Measurements from ENCODE around the gene SULT1C4.

The SULT1C4 gene

DNA sequence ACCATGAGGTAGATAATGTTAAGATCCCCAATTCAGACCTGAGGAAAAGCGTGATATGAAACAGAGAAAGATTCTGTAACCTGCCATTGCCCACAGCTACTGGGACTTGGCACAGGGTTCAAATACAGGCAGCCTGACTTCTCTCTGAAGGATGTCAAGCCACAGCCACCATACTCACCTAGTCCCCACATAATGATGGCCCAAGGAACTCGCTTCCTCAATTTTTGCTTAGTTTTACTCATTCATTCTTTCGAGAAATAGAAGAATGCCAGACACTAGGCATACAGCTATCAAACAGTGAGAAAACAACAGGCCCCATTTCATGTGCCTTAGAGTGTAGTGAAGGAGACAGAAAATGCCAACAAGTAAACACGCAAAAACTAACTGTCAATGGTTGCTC, 980 bp upstream of the SULT1C4 start:
- DNase-seq, result no peak

DNA sequence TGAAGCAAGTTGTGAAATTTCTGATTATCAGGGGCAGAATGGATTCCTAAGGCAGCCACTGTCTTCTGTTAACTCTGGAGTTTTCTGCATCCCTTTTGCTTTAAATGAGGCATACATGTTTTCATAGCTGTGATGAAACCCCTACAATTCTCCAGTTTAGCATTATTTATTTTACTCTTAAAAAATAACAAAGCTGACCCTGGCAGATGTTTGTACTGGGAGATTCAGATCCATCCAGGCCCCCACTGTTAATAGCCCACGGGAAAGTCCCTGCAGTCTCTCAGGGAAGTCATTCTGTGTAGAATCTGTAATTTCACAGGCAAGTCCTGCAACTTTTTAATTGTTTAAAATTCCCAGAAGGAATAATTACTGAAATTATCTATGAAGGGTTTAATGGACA, 353 bp upstream of the SULT1C4 start:
- DNase-seq, result no peak

DNA sequence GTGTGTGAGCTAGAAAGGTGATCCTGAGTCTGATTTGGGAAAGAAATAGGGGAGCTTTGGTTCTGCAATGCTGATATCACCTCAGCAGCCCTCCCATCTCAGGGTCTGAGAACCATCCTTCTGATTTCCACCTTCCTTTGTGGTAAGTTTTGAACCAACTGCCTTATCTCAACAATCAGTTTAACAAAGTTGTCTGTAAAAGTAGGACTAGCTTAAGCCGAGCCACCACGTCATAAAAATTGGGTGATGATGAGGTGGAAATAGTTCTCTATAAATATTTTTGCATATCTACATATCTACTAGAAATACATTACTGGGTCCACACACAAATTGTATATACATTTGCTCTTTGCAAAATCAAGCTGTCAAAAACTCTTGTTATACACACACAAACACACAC, 1.1 kb downstream of the SULT1C4 start:
- DNase-seq, result peak in 1 of 5 experiments; percentile 14

DNA sequence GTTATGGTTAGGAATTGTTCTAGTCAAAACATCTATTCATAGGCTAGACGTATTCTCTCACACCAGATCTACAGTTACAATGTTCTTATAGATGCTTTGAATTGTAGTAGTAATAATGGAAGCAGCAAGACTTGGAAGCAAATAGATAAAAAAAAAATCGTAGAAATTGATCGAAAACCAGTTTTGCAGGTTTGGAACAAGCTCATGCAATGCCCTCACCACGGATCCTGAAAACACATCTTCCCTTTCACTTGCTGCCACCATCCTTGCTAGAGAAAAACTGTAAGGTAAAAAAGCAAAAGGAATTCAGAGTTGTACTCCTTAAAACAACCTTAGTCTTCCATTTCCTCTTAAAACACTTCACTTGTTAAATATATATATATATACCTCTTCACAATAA, 4.4 kb downstream of the SULT1C4 start:
- no peak for DNase-seq

DNA sequence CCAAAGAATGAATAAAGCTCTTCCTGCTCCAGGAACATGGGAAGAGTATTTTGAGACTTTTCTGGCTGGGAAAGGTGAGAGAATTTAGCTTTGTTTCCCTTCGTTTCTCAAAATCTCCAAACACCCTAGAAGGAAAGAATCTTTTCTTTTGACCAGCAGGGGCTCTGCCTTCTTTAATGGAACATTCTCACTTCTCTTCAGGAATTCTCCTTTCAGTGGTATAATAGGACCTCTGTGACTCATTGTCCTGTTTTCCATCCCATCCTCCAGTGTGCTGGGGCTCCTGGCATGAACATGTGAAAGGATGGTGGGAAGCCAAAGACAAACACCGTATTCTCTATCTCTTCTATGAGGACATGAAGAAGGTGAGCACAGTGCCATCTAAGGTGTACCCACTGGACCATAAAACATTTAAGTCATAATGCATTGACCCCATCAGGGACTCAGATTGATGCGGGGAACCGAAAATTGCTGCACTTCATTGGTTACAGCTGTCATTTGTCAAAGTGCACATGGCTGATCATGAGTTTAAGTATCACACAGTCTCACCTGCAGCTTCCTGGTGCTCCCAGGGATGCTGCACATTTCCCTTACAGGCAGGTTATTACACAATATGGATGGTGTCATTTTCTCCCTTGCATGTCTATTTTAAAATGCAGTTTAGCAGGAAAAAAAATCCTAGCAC, 5.5 kb downstream of the SULT1C4 start:
- DNase-seq, result no peak

GRCh38 chr2:108384662-108385393, 7.1 kb downstream of the SULT1C4 start:
- DNase-seq, result no peak

- DNase-seq, result no peak
Observed at GRCh38 chr2:108385411-108386071, 7.8 kb downstream of the SULT1C4 start.

GRCh38 chr2:108388045-108388444, 10.3 kb downstream of the SULT1C4 start:
- DNase-seq, result no peak

GRCh38 chr2:108390340-108390739, 12.6 kb downstream of the SULT1C4 start:
- no peak for DNase-seq

- DNase-seq, result no peak
Observed at GRCh38 chr2:108392029-108392428, 14.3 kb downstream of the SULT1C4 start.

DNA sequence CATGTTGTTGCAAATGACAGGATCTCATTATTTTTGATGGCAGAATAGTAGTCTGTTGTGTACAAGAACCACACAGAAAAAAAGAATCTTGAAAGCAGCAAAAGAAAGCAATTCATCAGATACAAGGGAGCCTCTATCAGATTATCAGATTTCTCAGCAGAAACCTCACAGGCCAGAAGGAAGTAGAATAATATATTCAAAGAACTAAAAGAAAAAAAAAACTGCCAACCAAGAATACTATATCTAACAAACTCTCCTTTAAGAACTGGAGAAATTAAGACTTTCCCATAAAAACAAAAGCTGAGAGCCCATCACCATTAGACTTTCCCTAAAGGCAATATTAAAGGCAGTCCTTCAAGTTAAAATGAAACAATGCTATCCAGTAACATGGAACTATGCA, 15.4 kb downstream of the SULT1C4 start:
- DNase-seq, result no peak

GRCh38 chr2:108395155-108395554, 17.4 kb downstream of the SULT1C4 start:
- no peak for DNase-seq

- DNase-seq, result peak in 1 of 5 experiments; percentile 16
Observed at GRCh38 chr2:108396845-108397244, 19.1 kb downstream of the SULT1C4 start.

- DNase-seq, result no peak
Observed at GRCh38 chr2:108399479-108399878, 21.7 kb downstream of the SULT1C4 start.

GRCh38 chr2:108401800-108402199, 24.0 kb downstream of the SULT1C4 start:
- DNase-seq, result no peak

DNA sequence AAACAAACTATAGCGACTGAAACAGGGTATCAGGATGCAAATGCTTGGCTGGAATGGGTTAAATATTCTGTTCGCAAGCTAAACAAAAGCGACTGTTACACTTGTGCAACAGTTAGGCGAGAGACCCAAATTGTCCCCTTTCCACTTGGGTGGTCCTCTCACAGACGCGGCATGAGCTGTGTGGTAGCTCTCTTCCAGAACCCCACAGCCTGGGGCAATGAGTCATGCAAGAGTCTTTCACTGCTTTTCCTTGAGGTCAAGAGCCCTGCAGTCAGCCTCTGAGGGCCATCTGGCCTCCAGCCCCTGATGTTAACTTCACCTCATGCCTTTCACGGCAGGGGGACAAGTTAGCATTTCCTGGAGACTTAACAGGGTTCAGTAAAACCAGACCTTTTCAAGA, 25.7 kb downstream of the SULT1C4 start:
- DNase-seq, result no peak

GRCh38 chr2:108404784-108405397, 27.1 kb downstream of the SULT1C4 start:
- DNase-seq, result no peak

GRCh38 chr2:108407864-108408729, 30.3 kb downstream of the SULT1C4 start:
- DNase-seq, result no peak

GRCh38 chr2:108409768-108410167, 32.0 kb downstream of the SULT1C4 start:
- DNase-seq, result no peak

DNA sequence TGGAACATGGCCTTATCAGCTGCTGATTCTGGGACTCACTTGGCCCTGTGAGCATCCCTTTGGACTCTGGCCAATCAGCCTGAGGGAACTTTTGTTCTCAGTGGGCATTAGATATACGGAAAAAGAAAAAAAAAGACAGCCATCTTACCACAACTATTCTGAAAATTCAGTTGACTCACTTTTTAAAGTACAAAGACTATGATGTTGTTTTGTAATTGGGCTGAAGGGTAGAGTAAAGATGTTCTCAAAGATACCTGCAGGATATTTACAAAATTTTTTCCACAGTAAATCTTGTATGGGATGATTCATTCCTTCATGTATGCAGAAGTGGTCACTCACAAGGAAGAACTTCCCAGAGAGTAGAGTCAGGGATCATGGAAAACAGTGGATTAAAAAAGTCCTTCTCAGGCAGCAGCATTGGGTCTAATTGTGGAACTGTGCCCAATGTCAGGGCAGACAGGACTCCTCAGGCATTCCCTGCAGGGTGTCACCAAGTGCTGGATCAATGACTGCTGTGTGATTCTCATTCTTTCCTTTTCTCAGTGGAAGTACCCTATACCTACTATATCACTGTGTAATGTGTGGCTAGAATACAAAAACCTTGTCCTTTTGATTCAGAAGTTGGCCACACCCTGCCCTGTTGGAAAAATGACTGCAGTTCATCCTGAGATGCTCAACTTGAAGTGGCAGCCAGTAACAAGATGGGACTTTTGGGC, 35.4 kb downstream of the SULT1C4 start:
- no peak for DNase-seq

DNA sequence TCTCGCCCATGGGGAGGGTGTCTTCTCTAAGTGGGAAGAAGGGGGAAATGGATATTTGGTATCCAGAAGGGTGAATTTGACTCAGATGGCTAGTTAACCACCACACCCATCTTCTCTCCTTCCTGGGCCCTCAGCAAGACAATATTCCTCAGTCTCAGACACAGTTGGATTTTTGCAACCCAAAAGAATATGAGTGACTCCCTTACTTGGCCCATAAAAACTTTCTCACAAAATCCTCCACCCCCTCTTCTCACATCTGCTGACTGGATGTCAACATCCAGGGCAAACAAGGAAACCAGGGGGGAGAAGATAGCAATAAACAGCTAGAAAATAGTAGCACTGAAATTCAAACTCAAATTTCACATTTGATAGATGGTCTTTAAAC, 35.9 kb downstream of the SULT1C4 start:
- DNase-seq, result no peak

Data from T-helper 2 cell (primary cell).